Measurements from ENCODE around the gene TBC1D5.

The TBC1D5 gene

DNA sequence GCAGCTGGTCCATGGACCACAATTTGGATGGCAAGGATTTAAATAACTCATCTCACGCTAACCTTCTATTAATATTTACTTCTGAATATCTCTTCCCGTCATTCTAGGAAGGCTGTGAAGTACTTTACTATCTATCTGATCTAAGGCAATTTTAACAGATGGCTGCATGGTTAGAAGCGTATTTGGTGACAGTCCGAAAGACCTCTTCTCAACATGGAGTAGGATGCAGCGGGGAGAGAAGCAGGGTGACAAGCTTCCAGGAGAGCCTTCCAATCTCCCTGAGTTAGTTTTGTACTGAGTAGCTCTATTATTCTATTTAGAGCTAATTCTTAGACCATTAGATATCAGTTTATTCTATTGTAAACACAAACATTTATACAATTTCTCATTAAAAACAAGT lies 548.3 kb downstream of the TBC1D5 start:
- no peak for DNase-seq

DNA sequence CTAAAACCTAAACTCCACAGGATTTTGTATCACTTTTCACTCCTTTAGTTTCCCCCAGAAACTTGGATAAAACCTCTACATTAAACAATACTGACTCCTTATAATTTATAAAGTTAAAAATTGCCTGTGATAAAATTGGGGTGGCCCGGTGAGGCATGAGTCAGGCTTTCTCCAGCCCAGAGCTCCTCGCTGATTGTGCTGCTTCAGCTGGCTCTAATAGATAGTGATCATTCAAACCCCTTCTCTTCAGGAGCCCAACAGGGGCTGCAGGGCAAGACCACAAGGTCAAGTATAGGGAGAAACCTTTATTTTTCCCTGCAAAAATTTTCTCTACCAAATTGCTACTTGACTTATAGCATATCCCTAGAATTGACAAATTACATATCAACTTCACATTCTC lies 549.4 kb downstream of the TBC1D5 start:
- DNase-seq: peak; percentile 16

DNA sequence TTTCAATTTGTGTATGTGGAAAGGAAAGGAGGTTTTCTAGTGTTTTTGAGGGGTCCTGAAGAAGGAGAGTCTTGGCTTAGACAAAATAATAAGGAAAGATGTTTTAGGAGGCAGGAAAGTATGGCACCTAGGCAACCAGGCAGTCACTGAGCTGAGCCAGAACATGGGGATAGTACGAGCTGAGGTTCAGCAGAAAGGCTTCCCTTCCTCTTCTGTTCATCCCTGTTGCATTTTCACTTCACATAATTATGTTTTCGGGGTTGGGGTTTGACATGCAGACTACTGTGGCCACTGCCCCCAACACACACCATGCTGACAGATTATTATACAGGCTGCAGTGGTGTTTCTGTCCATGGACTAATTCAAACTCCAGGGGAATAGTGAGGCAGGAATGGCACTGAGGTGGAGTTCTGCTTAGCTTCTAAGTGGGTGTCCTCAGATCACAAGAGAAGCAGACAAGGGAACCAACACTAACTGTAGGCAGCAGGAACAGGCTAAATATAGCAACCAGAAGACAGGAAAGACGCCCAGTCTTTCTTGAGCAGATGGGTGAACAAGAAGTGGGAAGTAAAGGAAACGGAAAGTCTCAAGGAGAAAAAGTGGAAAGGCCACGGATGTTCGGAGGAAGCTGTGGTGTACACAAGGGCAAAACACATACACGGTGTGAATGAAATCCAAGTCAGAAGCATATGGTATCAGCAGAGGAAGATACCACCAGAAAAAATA lies 551.9 kb downstream of the TBC1D5 start:
- no peak for DNase-seq

DNA sequence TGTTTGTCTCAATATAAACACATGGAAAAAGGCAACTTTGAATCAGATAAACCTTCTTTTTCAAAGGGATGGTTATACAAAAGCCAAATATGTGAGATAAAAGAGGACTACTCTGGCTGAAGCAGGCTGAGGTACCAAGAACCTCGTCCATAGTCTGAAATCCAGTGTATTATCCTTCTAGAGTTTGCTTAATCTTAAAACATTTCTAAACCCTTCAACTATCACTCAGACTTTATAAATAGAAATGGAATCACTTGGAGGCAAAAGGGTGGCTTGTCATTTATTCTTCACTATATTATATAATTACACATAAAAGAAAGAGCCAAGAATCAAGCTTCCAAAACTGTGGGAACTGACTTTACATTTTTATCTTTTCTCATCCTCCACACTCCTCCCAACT lies 554.1 kb downstream of the TBC1D5 start:
- no peak for DNase-seq

DNA sequence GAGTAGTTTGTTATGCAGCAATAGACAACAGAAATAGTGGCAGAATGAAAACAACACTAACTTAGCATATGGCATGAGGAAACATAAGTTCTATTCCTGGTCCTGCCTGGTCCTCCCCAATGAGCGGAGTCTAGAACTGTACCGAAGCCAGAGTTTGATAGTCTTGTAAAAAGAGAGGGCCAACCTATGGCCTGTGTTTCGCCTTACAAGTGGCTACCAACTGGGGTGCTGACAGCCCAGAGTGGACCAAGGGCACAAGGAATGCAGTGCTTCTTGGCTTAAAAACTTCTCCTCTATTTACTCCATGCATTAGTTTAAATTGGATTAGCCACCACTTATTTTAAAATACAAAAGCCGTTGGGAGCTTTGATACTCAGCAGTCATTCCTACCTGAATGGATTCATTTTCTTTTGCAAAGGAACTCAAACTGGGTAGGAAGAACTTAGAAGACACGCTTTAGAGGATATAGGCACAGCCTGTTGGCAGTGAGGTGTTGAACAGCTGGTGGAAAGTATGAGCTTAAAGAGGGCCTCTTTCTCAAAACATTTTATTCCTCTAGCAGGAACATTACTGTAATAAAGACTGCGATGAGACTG lies 554.7 kb downstream of the TBC1D5 start:
- DNase-seq: no peak

DNA sequence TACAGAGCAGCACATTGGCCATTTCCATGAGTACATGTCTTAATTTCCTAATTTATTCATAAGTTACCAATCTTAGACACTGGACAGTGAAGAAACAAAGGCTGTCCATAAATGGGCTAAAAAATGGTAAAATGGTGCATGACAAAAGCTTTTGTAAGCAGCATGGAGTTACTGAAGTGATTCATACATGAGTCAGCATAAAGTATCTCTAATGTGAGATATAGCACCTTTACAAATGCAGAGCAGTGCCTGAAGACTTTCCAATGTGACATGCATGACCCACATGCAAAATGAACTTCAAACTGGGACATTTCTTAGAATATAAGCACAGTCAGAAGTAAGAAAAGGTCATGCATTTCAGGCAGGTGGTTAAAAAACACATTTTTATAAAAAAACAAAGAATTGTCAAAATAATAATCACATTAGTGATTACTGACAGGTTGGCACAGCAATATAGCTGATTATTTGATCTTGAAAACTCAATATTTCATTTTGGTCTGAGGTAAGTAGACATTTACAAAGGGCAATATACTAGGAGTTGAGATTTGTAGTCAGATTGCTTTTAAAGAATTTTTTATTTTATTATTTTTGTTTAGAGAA lies 558.4 kb downstream of the TBC1D5 start:
- DNase-seq: peak; percentile 62

DNA sequence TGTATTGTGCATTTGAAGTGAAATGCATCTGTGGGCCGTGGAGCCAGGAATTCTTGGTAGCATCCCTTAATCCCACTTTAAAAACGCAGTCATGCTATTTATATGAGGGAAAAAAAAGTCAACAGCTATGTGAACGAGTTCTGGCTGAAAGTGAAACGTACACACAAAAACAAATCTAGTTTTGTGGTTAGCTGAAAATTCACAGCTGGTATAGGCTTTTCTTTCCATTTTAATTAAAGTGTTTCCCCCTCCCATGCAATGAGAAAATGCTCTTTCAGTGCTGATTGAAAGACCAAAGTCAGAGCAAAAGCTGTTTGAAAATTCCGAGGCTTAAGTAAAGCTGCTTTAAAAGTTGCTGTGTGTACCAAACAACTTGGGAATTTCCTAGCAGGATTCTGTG lies 560.3 kb downstream of the TBC1D5 start:
- DNase-seq: no peak

DNA sequence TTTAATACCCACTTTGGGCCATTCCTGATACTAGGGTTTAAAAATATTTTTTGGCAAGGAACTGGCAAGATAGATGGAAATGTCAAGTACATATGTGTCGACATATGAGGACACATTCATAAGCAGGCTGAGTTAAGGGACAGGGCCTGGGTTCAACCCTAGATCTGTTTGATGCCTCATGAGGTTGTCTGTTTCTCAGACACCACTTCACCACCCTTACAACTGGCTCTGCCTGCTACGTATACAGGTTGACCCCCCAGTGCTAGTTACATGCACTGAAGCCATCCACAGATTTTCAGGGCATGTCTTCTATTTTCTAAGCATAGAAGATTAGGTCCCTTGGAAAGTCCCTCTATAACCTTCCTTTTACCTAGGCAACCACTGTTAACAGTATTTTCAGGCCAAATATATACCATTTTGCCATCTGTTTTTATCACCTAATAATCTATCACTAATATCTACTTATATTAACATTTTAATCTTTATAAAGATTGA lies 561.0 kb downstream of the TBC1D5 start:
- DNase-seq: no peak

DNA sequence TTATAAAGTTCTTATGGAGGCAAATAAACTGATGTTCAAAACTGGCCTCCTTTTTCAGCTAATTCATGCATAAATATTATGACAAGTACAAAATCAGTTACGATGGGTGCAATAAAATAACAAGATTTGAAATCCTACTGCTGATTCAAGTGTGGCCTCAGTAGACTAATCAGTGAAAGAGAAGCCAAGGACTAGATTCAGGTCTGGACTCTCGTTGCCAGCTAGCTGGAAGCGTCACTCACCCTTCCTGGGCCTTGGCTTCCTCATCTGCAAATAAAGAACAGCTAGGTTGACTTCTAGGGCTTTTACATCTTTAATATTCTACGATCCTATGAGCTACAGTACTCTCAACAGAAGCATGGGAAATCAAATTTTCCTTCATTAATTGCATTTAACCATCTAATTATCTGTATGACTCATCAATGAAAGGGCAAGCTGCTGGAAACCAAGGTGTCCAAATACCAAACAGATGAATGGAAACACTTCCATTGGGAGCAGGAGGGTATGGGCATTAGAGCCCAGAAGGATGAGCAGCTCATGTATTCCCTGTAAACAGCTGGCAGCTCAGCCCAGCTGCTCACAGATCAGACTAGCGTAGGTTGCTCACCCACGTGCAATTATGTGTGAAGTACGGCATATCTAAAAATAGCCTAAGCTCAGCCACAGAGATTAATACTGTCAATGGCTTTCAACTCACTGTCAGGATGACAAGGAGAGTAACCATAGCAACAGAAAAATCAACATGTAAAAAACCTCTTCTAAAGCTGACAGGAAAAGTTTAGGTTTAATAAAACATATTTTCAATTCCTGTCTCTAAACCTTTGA lies 562.8 kb downstream of the TBC1D5 start:
- no peak for DNase-seq

DNA sequence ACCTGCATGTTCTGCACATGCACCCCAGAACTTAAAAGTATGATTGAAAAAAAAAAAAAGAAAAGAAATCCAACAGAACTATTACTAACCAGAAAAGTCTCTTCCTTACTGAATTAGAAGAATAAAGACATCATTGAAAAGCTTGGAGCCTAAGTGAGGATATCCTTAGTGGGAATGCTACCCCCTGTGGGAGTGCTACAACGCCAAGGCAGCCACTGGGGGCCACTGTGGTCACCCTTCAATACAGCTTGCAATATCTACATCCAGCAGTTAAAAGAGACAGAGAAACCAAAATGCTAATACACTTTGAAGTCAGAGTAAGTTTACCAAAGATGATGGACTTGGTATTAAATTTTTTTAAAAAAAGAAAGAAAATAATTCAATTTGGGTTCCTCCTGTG lies 565.7 kb downstream of the TBC1D5 start:
- no peak for DNase-seq

DNA sequence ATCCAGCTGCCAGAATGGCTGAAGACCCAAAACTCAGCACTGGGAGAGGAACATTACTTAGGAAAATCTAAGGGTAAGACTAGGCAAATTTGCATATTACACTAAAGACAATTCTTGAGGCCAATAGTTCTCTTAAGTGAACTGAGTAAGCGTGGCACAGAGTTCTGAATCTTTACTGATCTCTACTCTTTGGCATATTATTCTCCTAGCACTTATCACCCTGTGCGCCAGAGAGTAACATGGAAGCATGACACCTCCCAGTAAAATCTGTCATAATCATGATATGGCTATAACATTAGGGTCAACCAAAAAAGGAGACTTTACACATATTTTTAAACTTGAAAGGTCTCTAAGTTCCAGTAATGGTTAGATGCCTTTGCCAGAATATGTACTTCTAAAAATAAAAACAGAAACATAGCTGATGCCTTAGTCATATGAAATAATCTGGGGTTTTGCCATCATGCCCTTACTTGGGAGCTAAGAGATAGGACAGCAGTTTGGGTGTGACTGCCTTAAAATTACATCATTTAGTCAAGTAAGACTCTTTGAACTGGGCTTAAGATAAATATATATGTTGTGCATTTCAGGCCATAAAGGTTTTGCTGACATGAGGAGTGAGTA lies 567.1 kb downstream of the TBC1D5 start:
- peak; percentile 69 for DNase-seq

DNA sequence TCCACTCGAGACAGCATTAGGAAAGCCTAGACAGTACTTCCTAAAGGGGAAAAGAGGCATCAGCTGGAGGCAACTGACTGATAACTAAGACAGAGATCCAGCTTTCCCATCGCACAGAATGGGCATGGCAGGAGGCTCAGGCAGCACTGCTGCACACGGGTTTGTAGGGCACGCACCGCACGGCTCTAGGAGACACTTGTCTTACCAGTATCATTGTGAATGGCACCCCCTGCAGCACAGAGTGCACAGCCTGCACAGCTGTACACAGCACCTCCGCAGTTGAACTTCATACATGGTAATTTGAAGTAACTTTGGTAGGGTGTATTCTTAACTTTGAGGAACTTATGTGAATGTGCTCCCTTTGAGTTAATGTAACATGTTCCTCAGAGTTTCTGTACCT lies 576.1 kb downstream of the TBC1D5 start:
- no peak for DNase-seq

DNA sequence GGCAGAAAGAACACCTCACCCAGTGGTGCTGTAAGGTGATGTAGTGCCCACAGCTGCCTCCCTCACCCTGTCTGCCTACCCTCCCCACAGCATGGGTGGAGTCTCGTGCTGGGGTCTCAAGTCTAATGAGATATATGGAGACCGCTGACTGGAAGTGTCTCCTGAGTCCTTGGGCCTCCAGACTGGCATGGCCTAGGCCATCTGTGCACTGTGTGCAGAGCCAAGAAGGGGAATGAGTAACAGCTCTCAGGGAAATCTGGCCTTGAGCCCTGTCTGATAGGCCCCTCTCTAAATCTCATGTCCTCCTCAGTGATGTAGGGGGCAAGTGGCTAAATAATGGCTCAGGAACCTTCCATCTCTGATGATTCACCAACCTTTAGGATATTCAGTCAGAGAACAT lies 580.3 kb downstream of the TBC1D5 start:
- no peak for DNase-seq

DNA sequence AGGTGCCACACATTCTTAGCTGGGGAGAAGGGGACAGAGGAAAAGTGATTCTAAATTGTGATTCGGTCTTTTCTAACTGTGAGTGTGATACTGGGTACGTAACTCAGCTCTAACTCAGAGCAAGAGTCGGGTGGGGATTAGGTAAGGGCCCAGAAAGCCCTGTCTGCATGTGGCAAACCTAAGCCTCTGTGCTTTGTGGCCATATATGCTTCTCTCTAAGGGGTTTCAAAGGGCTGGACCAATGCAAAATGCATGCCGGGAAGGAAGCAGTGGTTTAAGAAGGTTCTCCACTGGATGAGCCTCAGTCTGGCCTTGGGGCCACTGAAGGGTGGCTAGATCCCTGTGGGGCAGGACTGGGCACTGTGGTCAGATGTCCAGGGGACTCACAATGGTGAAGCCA lies 581.8 kb downstream of the TBC1D5 start:
- DNase-seq: no peak

DNA sequence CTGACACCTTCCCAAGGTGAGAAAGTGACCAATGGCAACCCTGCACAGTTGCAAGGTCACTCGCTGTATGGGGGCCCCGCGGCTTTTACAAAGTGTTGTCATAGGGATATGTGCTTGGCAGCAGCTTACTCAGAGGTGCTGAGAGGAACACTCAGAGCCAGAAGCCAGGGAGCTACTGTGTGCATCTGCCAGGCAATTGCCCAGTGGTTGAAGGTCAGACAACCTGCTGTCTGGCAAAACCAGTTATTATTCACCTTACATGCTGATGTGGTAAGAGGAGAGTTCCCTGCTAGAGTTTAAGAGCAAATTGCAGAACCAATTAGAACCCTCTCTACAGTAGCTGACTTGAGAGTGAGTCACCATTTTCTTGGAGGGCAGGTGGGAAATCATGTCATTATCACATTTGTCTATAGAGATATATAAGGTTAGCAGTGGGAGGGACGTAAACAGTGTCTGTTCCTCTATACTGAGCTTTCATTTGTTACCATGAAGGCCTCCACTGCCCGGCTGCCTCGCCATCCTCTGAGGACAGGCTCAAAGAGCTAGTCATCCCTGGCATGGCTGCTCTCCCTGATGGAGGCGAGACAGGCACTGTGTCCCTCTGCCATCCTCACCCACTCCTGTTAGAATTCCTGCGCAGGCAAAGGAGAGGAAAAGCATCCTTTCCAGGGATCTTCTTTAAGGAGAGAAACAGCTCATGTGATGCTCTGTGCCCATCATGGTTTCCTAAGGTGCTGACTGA lies 583.3 kb downstream of the TBC1D5 start:
- peak; percentile 43 for DNase-seq

DNA sequence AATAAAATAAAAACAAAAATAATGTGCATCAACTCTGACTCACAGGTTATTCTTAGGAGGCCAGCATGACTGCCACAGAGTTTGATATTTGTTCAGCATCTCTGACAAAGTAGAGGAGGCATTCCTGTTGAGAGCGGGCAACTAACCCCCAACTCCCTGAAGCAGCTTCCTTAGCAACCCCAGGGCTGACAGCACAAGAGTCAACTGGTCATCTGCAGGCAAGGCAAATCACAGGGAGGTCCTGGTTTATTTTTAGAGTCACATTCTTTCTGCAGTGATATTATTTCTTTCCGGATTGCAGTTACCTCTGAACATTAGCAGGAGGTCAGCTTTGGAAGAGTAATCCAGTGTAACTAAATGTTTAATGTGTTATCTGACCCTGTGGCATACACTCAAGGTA lies 584.7 kb downstream of the TBC1D5 start:
- DNase-seq: no peak

DNA sequence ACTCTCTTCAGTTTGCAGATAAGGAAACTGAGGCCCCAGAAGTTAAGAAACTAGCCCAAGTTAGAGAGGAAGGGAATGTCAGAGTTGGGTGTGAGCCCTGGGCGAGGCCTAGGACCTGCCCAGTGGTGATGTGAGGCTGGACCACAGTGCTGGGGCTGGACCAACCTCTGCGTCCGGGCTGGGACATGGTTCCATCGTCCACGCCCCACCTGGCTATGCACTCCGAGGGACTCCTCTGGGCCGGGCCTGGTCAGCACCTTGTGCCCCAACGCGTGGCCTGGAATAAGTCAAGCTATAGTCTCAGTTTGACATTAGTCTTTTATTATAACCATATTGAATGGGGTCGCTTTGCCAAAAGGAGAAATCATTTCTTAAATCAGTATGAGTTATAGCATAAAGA lies 585.6 kb downstream of the TBC1D5 start:
- DNase-seq: no peak

DNA sequence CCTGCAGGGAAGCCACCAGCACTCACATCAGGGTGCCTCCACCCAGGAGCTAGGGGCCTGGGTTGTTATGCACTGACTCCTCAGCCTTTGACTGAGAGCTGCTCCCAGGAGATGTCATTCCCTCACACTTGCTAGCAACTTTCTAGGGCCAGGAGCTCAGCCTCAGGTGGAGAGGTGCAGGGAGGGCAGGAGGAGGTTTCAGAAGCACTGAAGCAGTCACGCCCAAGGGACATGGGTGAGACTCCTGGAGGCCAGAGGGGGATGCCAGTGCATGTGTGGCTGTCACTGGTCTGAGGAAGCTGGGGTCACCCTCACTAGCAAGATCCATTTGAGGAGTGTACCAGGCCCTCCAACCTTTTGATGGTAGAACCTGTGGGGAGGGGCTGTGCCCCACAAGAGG lies 586.5 kb downstream of the TBC1D5 start:
- DNase-seq: no peak

DNA sequence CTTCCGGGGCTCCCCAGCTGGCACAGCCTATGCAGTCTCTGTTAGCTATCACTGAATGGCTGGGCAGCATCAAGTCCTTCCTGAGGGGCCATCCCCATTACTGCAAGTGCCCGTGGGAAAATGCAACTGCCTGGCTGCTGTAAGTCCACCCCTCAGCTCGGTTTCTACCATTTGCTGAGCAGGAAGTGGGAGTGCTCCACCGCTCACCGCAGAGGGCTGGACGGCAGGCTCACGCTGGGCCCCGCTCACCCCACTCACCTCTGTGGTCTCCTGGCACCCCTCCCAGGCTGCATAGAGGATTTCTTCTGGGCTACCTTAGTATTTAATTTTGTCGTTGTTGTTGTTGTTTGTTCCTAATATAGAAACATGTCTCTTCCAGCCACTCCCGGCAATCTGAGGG lies 587.5 kb downstream of the TBC1D5 start:
- no peak for DNase-seq

DNA sequence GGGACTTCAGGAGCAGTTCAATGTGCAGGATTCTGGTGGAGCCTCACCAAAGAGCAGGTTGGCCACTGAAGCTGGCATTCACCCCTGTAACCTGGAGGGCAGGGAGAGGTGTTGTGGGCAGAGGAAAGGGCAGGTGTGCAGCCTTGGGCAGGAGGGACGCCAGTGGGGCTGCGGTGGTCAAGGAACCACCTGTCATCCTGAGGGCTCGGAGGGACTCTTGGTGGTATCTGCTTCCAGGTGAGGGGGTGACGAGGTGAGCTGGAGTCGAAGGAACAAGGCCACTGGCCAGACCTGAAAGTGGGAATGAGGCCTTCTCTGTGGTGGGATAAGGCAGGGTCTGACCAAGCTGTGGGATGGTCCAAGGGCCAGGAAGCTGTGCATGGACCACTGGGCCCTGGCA lies 588.2 kb downstream of the TBC1D5 start:
- no peak for DNase-seq

DNA sequence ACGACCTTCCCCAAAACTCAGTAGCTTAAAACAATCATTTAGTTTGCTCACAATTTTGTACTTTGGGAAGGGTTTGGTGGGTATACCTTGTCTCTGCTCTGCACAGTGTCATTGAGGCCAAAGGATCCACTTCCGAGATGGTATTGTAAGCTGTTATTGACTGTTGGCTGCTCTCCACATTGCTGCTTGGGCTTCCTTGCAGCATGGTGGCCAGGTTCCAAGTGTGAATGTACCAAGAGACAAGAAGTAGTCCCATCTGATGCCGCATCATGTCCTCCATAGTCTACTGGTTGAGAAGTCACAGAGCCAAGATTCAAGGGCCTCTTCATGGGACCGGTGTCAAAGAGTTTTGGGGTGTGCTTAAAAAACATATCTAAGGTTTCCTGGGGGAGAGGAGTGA lies 589.2 kb downstream of the TBC1D5 start:
- DNase-seq: no peak

All from NCI-H226 (cell line).